Endothelial cell of umbilical vein (primary cell): ENCODE data around the gene PTPRU.

Experiments
- CTCF ChIP-seq, 2 donors: IDR thresholded peaks; 1 replicate in 1 of 2; 2 replicates in 1 of 2; pipeline ENCODE4 v1.5.1; 2011; ENCODE audit warnings: low read length in 2 of 2, mild to moderate bottlenecking in 2 of 2, moderate library complexity in 2 of 2, control low read depth in 1 of 2, inconsistent platforms in 1 of 2, low read depth in 1 of 2; ENCODE audit not compliant: insufficient read depth in 1 of 2; ENCODE audit errors: extremely low read depth in 1 of 2
- EZH2 ChIP-seq: IDR thresholded peaks from 2 replicates; pipeline ENCODE4 v1.6.1; 2012; ENCODE audit warnings: borderline replicate concordance, low read depth, mild to moderate bottlenecking, moderate library complexity, low read length, inconsistent platforms; ENCODE audit not compliant: severe bottlenecking
- FOS ChIP-seq: IDR thresholded peaks from 2 replicates; pipeline ENCODE4 v1.6.1; 2011; ENCODE audit warnings: mild to moderate bottlenecking, low read length, moderate library complexity, borderline replicate concordance; ENCODE audit not compliant: insufficient read depth
- GATA2 ChIP-seq: IDR thresholded peaks from 2 replicates; pipeline ENCODE4 v1.7.0; 2011; ENCODE audit warnings: low read depth, mild to moderate bottlenecking, moderate library complexity, mixed read lengths, low read length; ENCODE audit not compliant: insufficient read length, insufficient read depth
- JUN ChIP-seq: IDR thresholded peaks from 2 replicates; pipeline ENCODE4 v1.6.1; 2011; ENCODE audit warnings: borderline replicate concordance, low read depth; ENCODE audit not compliant: insufficient read length, insufficient read depth
- MYC ChIP-seq: IDR thresholded peaks from one replicate; pipeline ENCODE4 v1.6.1; 2011; ENCODE audit warnings: mild to moderate bottlenecking, low read depth, low read length
- POLR2A ChIP-seq: IDR thresholded peaks from 2 replicates; pipeline ENCODE4 v1.6.1; 2012; ENCODE audit warnings: low read depth, mild to moderate bottlenecking, control low read depth, low read length
- POLR2AphosphoS5 ChIP-seq: IDR thresholded peaks from 2 replicates; pipeline ENCODE4 v1.6.1; 2012; ENCODE audit warnings: low read depth, mild to moderate bottlenecking, control low read depth, low read length, moderate library complexity; ENCODE audit not compliant: insufficient read depth
- TF ChIP-seq, protein P1 (sequence below): IDR thresholded peaks from 2 replicates; pipeline ENCODE4 v1.6.1; 2011; ENCODE audit not compliant: insufficient read depth, insufficient read length

- TF ChIP-seq CTCF (IDR thresholded peaks at IDR 0.05; ENCODE audit: extremely low read depth in 1 of 2, insufficient read depth in 1 of 2, low read depth in 1 of 2, low read length in 2 of 2) (no peak), POLR2A (peak; percentile 92), MYC (peak; percentile 49), EZH2 (no peak), POLR2AphosphoS5 (peak; percentile 93), FOS (no peak), JUN (no peak), GATA2 (no peak)
- TF ChIP-seq, protein P1, sequence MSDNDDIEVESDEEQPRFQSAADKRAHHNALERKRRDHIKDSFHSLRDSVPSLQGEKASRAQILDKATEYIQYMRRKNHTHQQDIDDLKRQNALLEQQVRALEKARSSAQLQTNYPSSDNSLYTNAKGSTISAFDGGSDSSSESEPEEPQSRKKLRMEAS = peak; percentile 62
Observed at GRCh38 chr1:29230553-29231378, 5.6 kb upstream of the PTPRU start, which contains the start of gene MECR.
